GM15510 (cell line): ENCODE results near the gene TICAM1.

Source experiments
- POLR2A ChIP-seq: IDR thresholded peaks from 3 replicates; pipeline ENCODE4 v1.6.1; 2011; ENCODE audit warnings: borderline replicate concordance; ENCODE audit not compliant: insufficient read length; ENCODE audit errors: extremely low read depth

TICAM1 gene

DNA sequence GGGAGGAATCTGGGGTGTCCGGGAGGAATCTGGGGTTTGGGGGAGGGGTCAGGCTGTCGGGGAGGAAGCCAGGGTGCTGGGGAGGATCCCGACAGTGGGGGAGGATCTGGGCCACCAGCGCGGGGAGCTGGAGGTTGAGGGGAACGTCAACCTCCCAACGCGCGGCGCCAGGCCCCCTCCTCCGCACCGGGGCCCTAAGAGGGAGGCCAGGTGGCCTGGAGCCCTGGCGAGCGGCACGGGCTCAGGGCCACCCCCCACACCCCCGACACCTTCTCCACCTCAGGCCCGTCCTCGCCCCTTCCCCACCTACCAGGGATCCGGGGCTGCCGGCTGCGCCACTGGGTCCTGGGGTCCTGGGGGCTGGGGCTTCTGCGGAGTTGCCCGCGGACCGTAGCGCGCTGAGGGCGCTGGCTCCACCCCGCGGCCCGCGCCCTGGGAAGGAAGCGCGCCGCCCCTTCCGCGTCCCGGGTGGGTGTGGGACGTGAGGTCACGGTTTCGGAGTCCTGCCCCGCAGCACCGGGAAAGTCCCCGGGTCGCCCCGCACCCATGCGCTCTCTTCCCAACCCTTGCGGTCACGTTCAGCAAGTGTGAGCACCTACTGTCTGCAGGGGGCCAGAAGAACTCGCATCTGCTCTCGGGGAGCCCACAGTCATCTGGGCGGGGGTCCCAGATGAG is at the start of gene TICAM1:
TICAM1 (minus strand) TSS at position 409 of the 675 bp plus-strand sequence. CDS start 13,335 bp downstream, outside the sequence.
- peak; percentile 82 for TF ChIP-seq POLR2A

DNA sequence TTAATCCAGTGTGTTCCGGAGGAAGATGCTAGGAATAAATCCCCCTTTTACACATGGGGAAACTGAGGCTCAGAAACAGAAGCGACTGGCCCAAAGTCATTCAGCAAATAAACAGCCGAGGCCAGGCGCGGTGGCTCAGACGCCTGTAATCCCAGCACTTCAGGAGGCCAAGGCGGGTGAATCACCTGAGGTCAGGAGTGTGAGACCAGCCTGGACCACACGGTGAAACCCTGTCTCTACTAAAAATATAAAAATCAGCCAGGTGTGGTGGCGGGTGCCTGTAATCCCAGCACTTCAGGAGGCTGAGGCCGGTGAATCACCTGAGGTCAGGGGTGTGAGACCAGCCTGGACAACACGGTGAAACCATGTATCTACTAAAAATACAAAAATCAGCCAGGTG is 47.5 kb upstream of the TICAM1 start:
- TF ChIP-seq POLR2A: no peak

GRCh38 chr19:4878491-4878968 is 47.0 kb upstream of the TICAM1 start:
- TF ChIP-seq POLR2A: no peak

DNA sequence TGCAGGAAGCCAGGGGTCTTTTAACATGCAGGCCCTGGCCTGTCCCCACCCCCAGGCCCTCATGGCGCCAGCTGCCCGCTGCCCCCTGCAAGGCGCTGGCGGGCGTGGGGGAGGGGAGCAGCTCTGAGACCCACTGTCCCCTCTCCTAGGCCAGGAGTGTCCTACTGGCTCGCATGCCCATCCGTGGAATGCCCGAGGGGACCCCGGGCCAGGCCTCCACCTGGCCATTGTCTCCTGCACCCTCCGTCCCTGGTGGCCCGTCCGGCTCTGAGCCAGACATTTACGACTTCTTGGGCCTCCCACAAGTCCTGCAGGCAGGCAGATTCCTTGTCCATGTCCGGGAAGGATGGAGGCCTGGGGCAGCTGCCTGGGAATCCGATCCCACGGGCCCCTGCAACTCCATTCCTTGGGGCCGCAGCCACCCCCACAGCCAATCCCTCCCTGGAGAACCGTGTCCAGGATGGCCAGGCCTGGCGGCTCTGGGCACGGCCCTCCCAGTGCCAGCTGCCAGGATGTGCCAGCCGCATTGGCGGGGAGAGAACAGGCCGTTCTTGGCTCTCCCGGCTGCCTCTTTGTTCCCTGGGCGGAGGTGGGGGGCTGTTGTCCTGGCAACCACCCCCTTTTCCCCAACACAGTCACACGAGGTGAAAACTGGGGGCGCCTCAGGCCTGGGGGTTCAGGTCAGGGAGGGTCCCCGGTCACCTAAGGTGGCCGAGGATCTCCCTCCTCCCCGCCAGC is 46.4 kb upstream of the TICAM1 start:
- no peak for TF ChIP-seq POLR2A

DNA sequence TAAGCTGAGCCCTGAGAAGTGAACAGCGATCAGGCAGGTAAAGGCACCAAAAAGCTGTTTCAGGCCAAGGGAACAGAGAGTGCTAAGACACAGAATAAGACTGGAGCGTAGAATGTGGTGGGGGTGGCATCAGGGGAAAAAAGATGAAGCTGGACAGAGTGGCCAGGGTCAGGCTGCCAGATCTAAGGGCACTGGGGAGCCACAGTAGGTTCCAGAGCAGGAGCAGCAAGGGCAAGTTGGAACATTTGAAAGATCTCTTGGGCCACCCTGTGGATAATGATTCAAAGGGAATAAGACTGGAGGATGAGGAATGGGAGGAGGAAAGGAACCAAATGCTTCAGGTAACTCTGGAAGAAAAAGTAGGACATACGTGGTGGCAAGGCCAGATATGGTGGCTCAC is 42.4 kb upstream of the TICAM1 start:
- TF ChIP-seq POLR2A: no peak

DNA sequence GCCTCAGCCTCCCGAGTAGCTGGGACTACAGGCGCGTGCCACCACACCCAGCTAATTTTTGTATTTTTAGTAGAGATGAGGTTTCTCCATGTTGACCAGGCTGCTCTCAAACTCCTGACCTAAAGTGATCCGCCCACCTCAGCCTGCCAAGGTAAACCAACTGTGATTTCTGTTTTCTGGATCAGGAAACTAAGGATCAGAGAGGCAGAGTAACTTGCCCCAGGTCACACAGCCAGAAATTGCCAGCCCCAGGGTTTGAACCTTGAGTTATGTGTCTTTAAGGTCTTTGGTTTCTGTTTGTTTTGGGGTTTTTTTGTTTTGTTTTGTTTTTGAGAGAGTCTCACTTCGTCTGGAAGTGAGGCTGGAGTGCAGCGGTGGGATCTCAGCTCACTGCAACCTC is 40.2 kb upstream of the TICAM1 start:
- TF ChIP-seq POLR2A: no peak

GRCh38 chr19:4870025-4870700 is 38.7 kb upstream of the TICAM1 start:
- TF ChIP-seq POLR2A: no peak

- no peak for TF ChIP-seq POLR2A
Observed at GRCh38 chr19:4868286-4868834, 36.8 kb upstream of the TICAM1 start.

GRCh38 chr19:4867534-4868285 is 36.2 kb upstream of the TICAM1 start, which contains the start of gene PLIN3:
TSS of gene PLIN3 (minus strand) at chr19:4867667. CDS start at chr19:4861394, 6,273 bp downstream.
- TF ChIP-seq POLR2A: peak; percentile 52

DNA sequence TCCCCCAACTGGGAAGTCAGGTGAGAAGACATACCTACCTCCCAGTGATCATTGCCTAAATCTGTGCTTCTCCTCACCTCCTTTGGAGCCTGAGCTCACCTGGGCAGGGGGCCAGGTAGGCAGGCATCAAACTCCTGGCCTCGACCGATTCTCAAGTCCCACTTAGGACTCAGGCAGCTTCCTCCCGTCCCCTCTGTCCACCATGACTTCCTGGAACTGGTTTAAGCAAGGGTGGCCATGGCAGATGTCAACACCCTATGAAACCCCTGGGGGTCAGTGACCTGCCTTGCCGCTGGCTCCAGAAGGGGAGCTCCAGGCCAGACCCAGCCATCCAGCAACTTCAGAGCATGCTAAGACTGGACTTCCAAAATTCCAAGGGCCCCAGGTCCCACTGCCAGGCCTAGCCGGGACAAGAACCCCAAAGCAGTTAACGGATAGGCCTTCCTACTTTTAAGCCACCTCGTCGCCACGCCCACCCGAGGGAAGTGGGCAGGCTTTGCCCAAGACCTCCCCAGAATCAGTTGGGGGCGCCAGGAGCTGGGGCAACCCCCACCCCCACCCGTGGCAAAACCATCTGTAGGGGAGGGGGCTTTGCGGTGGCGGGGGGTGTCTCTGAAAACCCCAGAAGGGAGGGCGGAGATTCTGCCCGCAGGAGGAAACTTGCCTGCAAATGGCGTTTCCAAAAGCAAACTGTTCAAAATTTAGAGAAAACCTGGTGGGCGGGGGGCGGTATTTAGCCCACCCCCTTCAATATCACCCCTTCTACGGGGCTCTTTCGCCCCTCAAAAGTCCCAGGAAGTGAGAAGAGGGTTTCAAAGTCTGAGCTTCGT is 35.3 kb upstream of the TICAM1 start:
- no peak for TF ChIP-seq POLR2A

- TF ChIP-seq POLR2A: no peak
Observed at GRCh38 chr19:4861147-4861546, 29.6 kb upstream of the TICAM1 start.

GRCh38 chr19:4859697-4860096 is 28.2 kb upstream of the TICAM1 start:
- TF ChIP-seq POLR2A: no peak

DNA sequence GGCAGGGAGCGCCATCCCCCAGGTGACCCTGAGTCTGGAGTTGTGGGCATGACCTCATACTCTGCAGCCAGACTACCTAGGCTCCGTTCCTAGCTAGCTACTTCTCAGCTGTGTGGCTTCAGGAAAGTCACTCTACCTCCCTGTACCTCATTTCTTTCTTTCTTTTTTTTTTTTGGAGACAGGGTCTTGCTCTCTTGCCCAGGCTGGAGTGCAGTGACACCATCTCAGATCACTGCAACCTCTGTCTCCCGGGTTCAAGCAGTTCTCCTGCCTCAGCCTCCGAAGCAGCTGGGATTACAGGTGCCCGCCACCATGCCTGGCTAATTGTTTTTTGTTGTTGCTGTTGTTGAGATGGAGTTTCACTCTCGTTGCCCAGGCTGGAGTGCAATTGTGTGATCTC is 21.0 kb upstream of the TICAM1 start:
- no peak for TF ChIP-seq POLR2A
